ENCODE data around the gene DUSP22.
"Not testable (repeated sequence)": the region's sequence is repeated elsewhere in the genome, so short reads cannot be mapped to it uniquely, and the experiment has no call there.

- not testable (repeated sequence) for TF ChIP-seq POLR2AphosphoS5 (IDR thresholded peaks at IDR 0.05; ENCODE audit: low read depth); CTCF (conservative IDR thresholded peaks at IDR 0.05; ENCODE audit: low read depth in 2 of 2); ZNF114 (CRISPR knock-in tag; IDR thresholded peaks at IDR 0.05); EZH2 (IDR thresholded peaks at IDR 0.05; ENCODE audit: low read depth, unreplicated experiment); REST (IDR thresholded peaks at IDR 0.05; ENCODE audit: unreplicated experiment); EZH2phosphoT487 (IDR thresholded peaks at IDR 0.05; ENCODE audit: unreplicated experiment); CREB1 (CRISPR knock-in tag; IDR thresholded peaks at IDR 0.05; ENCODE audit: low read depth); JUNB (IDR thresholded peaks at IDR 0.05; ENCODE audit: unreplicated experiment); STAT1 (IDR thresholded peaks at IDR 0.05; ENCODE audit: unreplicated experiment); NANOG (IDR thresholded peaks at IDR 0.05; ENCODE audit: borderline replicate concordance); ZNF331 (CRISPR knock-in tag; IDR thresholded peaks at IDR 0.05; ENCODE audit: low read depth)
- TF ChIP-seq, protein P1, sequence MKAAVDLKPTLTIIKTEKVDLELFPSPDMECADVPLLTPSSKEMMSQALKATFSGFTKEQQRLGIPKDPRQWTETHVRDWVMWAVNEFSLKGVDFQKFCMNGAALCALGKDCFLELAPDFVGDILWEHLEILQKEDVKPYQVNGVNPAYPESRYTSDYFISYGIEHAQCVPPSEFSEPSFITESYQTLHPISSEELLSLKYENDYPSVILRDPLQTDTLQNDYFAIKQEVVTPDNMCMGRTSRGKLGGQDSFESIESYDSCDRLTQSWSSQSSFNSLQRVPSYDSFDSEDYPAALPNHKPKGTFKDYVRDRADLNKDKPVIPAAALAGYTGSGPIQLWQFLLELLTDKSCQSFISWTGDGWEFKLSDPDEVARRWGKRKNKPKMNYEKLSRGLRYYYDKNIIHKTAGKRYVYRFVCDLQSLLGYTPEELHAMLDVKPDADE (IDR thresholded peaks at IDR 0.05), result not testable (repeated sequence)
Measured at GRCh38 chr6:371851-372250, 79.6 kb downstream of the DUSP22 start.
